Activated T-cell treated with anti-CD3 and anti-CD28 coated beads for 1 hour (primary cell): ENCODE measurements around the gene DCAF12.
"Not testable (repeated sequence)": the region's sequence is repeated elsewhere in the genome, so short reads cannot be mapped to it uniquely, and the experiment has no call there.

Experiments
- DNase-seq: peaks from one replicate; pipeline ENCODE4 v3.0.0-alpha.2; 2020; ENCODE audit warnings: low read depth

The DCAF12 gene

DNA sequence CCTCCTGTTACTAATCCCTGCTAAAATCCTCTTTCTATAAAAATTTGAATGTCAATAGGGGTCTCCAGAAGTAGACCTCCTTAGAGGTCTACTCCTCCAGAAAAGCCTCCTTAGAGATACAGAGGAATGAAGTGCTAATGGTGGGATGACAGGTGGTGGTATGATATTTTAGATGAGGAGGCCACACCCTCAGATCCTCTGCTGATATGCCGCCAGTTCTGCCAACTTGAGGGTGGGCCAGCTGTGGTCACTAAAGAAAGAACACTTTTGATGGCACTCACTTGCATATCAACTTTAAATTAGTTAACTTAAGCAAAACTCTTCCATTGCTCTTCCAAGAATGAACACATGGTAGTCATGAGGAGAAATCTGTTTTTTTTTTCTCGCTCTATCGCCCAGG, 61.0 kb downstream of the DCAF12 start:
- no peak for DNase-seq

DNA sequence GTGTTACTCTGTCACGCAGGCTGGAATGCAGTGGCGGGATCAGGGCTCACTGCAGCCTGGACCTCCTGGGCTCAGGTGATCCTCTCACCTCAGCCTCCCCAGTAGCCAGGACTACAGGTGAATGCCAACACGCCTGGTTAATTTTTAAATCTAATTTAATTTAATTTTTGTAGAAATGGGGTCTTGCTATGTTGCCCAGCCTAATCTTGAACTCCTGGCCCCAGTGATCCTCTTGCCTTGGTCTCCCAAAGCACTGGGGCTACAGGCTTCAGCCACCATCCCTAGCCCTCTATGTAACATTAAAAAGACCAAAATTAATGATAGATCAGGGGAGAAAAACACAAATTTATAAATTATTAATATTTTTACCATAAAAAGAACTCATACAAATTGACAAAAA, 66.5 kb downstream of the DCAF12 start:
- DNase-seq, result no peak

DNA sequence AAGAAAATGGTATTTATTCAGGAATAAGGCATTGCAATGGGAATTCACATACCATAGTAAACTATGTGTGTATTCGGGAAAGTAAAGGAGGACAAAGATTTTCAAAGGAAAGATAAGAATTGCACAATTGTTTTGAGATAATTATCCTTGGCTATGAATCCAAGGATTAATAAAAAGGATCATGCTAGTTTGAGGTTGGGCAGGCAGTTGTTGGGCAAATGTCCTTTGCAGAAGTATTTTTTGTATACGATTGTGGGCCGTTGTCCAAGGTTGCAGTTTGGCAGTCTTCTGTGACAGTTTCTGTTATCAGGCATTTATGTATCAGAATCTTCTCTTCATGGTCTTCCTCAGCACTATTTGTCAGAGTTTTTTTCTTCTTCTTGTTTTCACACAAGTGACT, 67.2 kb downstream of the DCAF12 start:
- DNase-seq, result no peak

DNA sequence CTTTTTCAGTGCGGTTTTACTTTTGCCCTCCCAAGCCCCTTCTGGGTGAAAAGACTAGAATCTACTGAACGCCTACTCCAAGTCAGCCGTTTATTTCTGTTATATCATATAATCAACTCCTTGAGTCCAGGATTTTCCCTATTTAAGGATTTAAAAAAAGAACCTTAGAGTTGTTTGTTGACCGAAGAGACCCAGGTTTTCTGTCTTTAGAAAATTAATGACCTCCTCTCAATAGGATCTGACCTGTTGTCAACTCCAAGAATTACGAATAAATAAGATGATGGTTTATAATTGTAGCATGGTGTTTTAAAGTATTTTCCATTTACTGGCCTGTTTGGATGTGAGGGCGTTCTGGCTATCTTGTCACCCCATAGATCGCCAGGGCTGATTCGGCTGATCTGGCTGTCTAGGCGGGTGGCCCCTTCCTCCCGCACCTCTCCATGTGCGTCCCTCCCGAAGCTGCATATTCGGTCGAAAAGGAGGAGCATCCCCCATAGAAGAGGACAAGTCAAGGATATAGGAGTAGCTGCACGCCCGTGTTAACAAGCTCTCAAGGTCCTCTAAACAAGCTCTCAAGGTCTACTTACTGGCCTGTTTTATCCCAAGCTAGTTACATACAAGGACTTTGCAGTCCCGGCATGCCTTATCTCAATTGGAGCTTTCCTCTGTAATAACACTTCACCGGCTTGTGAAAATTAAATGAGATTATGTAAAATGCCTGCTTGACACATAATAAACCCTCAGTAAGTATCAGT, 76.7 kb downstream of the DCAF12 start:
- no peak for DNase-seq

DNA sequence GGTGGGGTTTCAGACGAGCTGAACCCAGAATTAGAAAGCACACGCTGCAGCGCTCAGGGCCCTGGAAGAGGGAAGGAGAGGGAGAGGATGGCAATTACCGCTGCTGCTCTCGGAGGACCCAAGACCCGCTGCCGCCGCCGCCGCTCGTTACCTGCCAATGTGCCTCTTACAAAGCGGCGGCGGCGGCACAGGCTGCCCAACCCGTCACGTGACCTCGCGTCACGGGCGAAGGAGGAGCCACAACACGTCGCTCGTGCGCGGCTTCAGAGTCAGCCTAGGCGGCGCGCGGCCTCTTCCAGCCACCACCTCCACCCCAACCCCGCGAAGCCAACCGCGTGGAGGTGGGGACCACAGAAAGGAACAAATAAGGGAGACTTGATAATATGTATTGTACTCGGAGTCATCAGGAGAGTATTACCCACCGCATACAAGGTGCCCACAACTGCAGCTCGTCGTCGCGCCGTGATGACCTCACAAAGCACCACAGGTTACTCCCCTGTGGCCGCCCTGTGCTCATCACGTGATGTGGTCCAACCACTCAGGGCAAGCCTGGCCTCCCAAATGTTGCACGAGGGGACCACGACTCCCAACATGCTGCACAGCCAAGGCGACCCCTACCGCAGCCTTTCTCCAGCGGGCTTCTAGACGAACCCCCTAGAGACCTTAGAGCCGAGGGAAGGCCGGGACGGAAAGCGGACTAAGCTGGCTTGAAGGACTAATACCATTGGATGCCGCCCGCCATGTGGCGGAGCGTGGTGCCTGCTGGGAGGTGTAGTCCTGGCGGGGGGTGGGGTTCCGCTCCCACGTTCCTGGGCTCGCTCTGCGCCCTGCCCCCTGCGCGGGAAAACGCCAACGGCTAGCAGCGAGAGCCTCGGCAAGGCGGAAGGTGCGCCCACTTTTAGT, 77.5 kb downstream of the DCAF12 start, which contains the start of gene UBAP2:
Gene UBAP2 (minus strand): TSS at position 161 of the 903 bp plus-strand sequence. CDS start 31,739 bp downstream, outside the sequence.
- peak; percentile 96 for DNase-seq

DNA sequence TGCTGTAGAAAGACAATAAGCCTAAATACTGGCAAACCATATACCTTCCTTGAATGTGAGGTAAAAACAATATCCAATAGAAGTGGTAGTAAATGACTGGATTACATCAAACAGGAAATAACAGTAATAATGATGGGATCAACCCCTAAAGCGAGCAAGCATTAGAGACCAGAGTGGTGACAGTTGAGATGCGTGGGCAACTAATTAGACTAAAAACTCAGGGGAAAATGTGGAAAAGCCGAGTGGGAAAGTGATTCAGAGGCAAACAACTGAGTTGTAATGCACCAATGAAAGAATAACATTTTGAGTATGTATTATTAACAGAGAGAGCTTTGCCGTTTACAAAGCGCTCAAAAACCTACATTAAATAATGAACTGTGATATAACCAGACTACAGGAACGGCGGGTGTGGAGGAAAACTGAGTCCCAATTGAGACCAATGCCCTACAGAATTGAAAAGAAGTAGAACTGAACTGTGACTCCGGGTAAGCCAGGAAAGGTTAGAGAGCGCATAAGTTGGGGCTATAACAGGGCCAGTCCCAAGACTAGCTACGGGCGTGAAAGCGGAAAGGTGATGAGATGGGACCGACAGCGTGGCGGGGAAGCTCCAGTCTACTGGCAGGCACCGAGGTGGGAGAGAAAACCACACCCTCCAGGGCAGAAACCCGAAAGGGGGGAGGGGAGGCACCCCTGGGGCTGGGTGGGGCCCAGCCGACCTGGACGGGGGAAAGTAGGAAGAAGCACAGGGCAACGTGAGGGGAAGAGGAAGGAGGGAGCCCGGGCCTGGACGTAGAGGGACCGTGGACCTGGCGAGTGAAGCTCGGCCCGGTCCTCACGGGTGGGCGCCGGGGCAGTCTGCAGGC, 78.4 kb downstream of the DCAF12 start:
- peak; percentile 34 for DNase-seq

DNA sequence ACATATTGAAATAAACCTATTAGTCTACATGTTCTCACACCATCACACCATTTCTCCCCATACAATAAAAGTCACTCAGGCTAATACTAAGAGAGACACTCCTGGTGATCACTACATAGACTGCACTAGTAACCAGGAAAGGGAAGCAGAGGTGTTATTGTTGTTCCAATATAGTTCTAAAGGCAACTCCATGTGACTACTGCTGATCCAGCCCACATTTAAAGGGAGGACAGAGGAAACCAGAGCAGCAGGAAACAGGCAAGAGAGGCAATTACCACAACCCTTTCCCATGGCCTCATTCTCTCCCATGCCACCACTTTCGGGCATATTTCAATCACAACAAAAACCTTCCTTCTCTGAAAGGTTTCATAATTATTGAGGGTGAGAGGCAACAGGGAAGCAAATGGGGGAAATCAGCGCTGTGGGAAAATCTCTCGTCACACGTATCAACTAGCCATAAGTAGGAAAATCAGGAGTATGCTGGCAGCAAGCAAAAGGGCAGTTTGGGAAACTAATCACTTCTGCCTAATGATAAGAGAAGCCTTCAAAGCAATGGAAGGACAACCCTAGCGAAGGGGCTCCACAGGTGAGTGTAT, 79.6 kb downstream of the DCAF12 start:
- DNase-seq, result no peak

DNA sequence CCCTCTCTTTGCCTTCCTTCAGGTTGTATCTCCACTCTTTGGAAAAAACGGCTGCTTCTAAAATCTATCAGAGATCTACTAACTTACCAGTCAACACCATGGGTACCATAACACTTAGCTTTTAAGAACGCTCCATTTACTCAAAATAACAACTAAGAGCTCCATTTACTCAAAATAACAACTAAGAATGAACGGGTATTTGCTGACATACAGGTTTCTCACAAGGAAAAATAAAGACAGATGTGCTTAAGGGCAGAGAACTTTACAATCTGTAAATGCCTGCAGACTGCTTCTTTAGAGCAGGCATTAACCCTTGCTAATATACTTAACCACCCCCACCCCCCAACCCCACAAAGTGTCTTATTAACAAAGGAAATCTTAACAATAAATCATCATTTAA, 80.6 kb downstream of the DCAF12 start:
- DNase-seq, result no peak

DNA sequence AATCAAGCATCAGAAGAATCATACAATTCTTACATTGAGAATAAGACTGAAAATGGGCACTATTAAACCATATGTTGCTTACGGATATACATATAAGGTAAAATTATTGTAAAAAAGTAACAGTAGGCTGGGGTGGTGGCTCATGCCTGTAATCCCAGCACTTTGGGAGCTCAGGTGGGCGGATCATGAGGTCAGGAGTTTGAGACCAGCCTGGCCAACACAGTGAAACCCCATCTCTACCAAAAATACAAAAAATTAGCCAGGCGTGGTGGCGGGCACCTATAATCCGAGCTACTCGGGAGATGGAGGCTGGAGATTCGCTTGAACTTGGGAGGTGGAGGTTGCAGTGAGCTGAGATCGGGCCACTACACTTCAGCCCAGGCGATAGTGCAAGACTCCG, 84.4 kb downstream of the DCAF12 start:
- DNase-seq, result not testable (repeated sequence)

GRCh38 chr9:34038851-34039250, 87.6 kb downstream of the DCAF12 start:
- not testable (repeated sequence) for DNase-seq

GRCh38 chr9:34037626-34038025, 88.9 kb downstream of the DCAF12 start:
- DNase-seq, result no peak

GRCh38 chr9:34036625-34037024, 89.9 kb downstream of the DCAF12 start:
- no peak for DNase-seq
